Renal cortex interstitium (tissue), 11 donors: ENCODE results near the gene FGD3. TPM values are rescaled to one million over a fixed set of nuclear protein-coding genes. Genes with fewer than 3 reads are reported as not detected.
A peak's percentile ranks its signal among the peaks of the same experiment; 100 is the strongest.
"Not testable (repeated sequence)": the region's sequence is repeated elsewhere in the genome, so short reads cannot be mapped to it uniquely, and the experiment has no call there.

Experiments
- DNase-seq, 11 donors: peaks; one replicate each; pipeline ENCODE4 v3.0.0-alpha.2; 2013; ENCODE audit warnings: low read depth in 9 of 11, low spot score in 4 of 11; ENCODE audit errors: extremely low read depth in 1 of 11
- polyA plus RNA-seq, 3 donors: library from polyadenylated mRNA; unstranded; fragments of 120-200 nt; gene quantifications; one replicate each; pipeline ENCODE4 v1.2.1, GENCODE V29; 2013; ENCODE audit not compliant: insufficient read length in 3 of 3

The FGD3 gene
- polyA plus RNA-seq, 3 donors, result 3.3 to 5.8 (median 5.3) TPM

DNA sequence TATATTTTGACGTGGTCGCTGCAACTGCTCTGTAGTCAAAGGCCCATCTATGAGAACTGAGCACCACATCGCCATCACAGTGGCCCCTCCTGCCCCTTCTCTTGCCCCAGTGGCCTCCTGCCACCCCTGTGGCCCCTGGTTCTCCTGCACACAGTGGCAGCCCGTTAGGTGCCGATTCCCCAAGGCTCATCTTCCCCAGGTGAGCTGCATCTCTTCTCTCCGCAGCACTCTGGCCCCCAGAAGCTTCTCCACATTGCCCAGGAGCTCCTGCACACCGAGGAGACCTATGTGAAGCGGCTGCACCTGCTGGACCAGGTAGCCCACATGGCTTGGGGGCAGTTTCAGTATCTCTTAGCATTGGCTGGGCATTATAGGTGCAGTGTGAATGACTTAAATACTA is 55.4 kb downstream of the FGD3 start:
- no peak for DNase-seq

DNA sequence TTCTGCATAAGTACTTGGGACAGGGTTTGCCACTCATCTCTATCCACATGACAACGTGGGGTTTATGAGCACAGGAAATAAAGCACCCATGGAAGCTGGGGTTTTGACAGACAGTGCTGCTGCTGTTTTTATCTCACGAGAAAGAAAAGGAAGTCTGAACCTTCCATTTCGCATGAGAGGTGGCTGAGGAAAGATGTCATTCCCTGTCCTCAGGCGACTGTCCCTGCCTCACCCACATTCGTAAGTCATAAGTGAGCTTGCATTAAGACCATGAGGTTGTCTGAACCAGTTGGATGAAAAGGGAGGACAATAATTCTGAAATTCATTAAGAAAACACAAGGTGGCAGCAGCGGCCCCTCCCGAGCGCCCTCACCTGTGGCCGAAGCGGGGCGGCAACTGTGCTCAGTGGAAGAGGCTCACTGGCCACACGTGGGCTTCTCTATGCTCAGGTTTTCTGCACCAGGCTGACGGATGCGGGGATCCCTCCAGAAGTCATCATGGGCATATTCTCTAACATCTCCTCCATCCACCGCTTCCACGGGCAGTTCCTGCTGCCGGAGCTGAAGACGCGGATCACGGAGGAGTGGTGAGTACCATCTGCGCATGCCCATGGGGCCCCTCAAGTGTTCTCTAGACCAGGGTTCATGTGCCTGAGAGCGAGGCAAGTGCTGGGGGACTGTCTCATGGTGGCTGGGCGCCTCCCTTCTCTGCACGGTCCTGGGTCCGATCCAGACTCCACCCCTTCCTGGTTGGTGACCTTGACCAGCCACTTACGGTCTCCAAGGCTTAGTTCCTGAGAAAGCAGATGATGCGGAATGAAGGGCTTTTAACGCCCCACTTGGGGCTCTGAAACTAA is 56.5 kb downstream of the FGD3 start:
- peak in 7 of 11 donors; percentile 24 to 50 (median 41) for DNase-seq

DNA sequence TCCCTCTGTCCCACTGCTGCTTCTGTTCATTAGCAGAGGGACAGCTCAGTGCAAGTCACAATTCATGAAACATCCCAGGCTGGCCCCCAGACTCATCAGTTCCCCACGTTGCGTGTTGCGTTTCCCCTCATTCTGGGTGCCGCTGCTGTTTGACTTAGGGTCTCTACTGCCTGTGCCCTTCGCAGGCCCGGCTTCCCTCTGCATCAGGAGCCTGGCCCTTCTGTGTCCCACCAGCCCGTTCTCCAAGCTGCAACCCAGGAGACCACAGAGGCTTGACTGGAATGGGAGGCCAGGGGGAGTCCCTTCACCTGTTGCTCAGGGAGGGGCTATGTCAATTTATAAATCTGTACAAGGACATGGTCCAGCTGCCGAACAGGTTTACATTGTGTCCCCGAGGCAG is 57.2 kb downstream of the FGD3 start:
- DNase-seq, result no peak

DNA sequence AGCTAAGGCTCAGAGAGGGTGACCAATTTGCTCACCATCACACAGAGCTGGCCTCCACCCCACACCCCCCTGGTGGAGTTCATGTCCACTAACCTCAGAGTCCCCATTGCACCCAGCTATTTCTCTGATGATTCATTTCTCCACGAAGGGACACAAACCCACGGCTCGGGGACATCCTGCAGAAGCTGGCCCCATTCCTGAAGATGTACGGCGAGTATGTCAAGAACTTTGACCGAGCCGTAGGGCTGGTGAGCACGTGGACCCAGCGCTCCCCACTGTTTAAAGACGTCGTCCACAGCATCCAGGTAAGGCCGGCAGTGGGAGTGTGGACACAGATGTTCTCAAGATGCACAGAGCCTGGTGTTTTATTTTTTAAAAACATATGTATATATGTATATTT is 58.6 kb downstream of the FGD3 start:
- no peak for DNase-seq

DNA sequence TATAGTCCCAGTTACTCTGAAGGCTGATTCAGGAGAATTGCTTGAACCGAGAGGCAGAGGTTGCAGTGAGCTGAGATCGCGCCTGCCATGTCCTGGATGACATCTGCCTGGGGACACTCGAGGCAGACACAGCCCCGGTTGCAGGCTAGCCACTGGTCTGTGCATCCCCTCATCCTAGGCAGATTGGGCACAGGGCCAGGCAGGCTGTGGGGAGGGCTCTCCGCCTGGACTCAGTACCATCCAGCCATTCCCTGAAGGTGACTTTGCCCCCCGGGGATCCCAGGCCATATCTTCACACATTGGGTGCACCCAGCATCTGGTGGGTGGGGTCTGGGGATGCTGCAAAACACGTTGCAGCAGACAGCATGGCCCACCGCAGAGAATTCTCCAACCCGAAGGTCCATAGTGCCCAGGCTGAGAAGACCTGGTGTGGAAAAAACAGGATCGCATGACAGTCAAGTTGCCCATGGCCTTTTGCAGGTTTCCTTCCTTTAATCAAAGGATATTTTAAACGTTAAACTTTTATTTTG is 60.3 kb downstream of the FGD3 start:
- DNase-seq, result no peak

DNA sequence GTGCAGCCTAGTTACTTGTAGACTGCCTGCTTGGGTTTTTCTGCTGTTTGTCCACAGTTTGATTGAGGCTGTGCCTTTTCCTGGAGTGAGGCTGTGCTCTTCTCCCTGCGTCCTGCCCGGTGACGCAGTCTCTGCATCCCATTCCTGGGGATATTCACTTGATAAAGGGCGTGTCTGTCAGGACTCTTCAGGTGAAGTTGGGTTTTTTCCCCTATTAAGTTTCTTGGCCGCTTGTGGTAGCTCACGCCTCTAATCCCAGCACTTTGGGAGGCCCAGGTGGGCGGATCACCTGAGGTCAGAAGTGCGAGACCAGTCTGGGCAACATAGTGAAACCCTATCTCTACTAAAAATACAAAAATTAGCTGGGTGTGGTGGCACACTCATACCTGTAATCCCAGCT is 61.1 kb downstream of the FGD3 start:
- DNase-seq, result no peak

DNA sequence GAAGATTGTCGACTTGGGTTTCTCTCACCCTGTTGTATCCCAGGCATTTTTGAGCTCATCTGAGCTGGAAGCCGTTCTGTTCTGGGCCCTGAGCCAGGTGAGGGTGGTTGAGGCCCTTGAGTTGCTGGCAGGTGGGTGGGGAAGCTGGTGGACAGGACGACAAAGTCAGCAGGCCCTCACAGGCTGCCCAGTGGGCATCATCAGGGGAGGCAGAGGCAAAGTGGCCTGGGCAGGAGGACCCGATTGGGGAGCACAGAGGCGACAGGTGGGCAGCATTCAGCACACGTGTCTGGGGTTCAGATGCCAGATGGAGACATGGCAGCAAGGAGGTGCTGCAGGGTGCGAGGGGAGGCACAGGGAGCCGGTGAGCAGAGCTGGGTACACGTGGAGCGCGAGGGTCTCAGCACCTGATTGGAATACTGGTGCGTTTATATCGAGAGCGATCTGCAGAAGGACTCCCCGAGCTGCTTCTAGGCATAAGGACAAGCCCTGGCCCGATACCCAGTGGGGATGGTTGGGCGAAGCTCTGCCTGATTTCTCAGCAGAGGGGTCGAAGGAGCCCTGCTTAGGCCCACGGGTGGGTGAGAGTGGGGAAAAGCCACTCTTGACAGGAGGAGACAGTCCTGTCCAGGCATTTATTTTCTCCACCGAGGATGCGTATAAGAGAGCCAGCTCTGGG is 62.2 kb downstream of the FGD3 start:
- no peak for DNase-seq

DNA sequence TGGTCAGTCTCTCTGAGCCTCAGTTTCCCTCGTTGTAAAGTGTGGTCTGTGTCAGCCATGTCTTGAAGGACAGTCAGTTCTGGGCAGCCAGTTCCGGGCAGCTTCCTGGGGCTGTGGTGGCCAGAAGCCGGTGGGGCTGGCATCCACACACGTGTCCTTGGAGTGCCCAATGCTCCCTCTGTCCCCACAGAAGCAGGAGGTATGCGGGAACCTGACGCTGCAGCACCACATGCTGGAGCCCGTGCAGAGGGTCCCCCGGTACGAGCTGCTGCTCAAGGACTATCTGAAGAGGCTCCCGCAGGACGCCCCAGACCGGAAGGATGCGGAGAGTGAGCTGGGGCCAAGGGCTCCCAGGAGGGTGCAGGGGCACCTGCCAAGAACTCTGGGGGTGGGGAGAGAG is 62.7 kb downstream of the FGD3 start:
- no peak for DNase-seq

DNA sequence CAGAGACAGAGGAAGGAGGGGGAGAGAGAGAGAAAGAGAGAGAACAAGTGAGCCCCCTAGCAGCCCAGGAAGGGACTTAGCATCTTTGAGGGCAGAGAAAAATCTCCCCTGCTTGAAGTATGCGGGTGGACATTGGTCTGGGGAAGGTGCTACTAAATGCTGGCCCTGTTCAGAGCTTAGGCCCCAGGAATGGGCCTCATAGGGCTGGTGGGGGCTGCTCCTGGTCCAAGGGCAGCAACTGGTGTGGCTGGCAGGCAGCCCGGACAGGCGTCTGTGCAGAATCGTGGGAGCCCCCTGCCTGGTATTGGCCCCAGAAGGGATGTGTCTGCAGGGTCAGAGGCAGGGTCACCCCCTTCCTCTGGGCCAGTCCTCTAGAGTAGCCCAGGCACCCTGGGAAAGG is 63.4 kb downstream of the FGD3 start:
- no peak for DNase-seq

DNA sequence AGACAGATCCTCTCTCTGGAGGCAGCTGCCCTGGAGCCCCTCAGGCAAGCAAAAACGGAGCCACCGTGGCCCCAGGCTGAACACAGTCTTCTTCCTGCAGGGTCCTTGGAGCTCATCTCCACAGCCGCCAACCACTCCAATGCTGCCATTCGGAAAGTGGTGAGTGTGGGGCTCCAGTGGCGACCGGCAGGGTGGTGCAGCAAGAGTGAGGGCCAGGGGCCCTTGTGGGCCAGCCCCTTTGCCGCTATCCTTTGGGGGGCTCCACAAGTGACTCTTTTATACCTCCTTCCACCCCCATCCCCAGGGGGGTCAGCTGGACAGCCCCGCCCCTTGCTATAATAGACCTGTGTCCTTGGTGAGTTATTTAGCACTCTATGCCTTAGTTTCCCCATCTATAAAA is 63.8 kb downstream of the FGD3 start:
- DNase-seq, result no peak

DNA sequence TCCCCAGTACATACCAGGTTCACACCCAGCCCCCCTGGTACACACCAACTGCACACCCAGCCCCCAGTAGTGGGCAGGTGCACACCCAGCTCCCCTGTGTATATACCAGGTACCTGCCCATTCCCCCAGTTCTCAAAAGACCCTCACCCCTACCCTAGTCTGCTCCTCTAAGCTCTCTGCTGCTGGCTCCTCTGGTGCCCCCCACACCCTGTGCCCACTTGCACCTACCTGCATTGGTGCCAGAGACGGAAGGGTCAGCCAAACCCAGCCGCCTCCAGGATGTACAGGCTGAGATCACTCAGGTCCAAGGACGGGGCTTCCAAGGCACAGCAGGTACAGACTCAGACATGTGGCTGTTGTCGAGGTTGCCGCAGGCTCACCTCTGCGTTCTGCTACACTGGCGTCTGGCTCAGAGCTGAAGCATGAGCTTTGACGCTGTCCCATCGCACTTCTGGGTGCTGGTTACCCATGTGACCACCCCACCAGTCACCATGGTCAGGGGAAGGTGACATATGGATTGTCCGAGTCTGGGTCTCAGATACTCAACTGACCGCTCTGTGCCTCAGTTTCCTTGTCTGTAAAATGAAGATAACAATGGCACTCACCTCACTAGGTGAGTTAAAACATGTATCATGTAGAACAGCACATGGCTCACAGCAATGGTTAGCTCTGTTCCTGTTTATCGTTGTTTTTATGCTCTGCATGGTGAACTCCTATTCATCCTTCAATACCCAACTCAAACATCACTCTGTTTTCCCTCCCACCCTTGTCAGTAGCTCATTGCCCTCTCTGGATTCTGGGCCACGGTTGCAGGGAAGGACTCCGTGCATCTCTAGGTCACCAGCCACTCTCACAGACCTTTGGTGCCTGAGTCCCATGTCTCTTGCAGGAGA is 65.9 kb downstream of the FGD3 start:
- no peak for DNase-seq

DNA sequence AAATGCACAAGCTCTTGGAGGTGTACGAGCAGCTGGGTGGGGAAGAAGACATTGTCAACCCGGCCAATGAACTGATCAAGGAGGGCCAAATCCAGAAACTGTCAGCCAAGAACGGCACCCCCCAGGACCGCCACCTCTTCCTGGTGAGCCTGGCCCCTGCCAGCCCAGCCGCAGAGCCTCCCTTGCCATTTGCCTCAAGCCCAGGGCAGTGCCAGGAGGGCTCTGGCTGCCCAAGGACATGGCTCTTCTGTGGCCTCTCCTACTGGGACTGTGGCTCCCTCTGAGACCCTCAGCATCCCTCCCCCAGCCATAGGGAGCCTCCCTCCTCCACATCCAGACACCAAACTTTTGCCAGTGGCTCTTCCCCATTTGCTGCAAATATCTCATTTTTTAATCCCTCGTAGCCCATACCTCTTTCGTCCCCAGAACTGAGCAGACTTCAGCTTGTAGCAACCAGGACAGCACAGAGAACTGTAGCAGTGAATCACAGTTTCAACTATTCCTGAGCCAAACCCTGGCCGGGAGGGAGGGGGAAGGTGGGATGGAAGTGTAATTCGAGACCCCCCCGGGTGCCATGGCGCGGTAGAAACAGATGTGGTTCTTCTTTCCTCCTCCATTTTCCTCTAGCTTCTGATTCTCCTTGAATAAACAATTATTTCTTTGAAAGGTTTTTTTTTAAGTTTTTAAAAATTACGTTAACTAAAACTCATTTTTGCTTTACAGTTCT is 66.7 kb downstream of the FGD3 start:
- no peak for DNase-seq

DNA sequence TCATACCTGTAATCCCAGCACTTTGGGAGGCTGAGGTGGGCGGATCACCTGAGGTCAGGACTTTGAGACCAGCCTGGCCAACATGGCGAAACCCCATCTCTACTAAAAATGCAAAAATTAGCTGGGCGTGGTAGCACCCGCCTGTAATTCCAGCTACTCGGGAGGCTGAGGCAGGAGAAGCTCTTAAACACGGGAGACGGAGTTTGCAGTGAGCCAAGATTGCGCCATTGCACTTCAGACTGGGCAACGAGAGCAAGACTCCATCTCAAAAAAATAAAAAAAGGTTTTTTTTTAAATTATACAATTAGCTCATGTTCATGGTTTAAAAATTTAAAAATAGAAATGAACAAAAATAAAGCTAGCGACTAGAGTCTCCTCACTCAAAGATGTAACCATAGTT is 67.9 kb downstream of the FGD3 start:
- not testable (repeated sequence) for DNase-seq

DNA sequence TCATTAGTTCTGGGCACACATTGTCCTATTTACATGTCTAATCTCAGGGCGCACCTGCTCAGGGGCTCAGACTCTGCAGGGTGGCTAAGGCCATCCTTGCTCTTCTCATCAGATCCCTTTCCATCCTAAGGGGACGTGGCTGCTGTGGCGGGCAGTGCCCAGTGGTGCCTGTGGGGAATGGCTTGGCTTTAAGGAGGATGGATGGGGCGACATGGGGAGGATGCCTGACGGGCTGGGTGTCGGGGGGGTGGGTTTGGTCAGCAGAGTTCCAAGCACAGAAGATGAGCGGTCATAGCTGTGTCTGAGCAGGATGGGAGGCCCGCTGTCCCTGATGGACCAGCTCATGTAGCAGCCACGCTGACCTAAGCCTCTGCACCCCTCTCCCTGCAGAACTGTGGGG is 70.3 kb downstream of the FGD3 start:
- DNase-seq, result no peak

DNA sequence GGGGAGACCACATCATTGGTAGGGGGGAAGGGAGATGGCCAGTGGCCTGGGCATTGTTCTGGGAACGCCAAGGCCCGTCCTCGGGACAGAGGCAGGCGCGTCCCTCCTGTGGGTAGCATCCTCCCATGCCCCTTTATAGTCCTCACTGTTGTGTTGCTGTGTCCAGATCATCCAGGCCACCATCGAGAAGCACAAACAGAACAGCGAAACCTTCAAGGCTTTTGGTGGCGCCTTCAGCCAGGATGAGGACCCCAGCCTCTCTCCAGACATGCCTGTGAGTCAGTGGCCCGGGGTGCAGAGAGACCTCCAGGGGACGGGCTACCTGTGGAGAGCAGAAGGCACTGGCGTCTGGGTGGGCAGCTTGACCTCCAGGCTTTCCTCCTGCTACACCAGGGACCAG is 72.8 kb downstream of the FGD3 start:
- DNase-seq, result no peak

DNA sequence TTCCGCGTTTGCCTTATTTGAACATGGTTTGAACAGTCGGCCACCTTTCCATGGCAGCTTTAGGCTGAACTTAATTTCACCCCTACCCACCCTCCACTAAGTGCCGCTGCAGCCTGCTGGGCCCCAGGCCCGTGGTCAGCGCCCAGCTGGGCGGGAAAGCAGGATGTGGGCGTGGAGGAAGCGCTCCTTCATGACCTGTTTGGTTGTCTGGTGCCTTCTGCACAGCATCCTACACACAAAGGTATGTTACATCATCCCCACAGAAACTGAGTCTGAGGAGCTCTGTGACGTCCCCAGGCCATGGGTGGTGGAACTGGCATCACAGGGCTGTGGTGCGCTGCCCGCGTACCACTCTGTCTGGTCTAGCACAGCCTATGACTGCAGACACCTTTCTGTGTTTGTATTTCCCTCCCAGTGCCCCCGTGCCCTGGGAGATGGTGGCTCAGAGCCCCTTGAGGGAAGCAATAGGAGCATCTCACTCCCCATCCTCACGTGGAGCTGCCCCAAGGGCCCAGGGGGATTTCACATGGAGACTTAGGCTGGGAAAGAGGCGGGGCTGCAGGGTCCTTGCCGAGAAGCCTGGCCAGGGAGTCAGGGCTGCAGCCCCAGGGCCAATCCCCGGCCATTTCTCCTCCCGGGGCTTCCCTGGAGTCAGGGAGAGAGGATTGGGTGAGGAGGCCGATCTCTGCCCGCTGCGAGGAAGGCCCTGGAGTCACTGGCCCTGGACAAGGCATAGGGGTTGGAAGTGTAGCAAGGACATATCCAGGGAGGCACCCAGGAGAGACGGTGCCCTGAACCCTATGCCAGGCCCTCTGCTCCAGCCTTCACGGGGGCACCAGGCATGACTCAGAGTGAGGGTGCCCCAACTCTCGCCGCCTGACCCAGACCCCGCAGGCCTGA is 73.7 kb downstream of the FGD3 start:
- no peak for DNase-seq

DNA sequence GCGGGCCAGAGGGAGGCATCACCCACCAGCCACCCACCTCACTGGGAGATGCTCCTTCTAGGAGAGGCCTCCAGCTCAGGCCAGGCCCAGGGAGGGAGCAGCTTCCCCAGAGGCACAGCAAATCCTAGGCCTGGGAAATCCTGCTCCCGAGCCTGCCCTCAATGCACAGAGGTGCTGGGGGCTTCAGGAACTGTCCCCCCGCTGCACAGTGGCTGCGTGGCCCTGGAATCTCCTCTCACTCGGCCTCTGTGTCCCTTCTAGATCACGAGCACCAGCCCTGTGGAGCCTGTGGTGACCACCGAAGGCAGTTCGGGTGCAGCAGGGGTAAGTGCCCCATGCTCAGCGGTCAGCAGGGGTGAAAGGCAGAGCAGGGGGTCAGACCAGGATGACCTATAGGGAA is 74.7 kb downstream of the FGD3 start:
- DNase-seq, result no peak
